Measurements from ENCODE around the gene LRIG1.
"Not testable (repeated sequence)": the region's sequence is repeated elsewhere in the genome, so short reads cannot be mapped to it uniquely, and the experiment has no call there.

LRIG1 gene

GRCh38 chr3:66441129-66441528, 59.7 kb downstream of the LRIG1 start:
- peak; percentile 61 for DNase-seq

DNA sequence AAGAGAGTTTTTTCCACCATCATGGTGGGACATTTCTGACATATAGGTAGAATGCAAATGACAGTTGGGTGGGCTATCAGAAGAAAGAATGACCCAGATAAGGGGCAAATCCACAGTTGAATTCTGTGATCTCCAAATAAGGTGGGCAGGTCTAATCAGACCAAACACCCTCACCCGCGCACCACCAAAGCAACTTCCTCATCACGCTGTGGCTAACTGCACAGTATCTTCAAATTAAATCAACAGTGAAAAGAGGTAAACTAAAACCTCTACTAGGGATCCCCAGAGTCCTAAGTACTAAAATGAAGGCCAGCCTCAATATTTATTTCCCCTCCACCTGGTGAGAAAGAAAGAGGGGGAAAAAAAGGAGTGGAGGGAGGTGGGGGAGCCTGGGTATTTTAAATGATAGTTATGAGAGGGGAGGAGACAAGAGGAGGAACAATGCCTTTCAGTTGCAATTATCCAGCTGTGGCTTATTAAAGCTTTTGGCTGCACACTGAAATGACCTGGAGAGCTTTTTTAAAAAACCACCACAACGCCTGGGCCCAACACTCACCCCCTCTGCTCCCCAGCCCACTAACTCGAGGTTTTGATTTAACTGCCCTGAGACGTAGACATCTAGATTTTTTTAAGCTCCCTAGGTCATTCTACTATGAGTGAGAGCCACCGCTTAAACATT, 61.0 kb downstream of the LRIG1 start:
- DNase-seq = no peak

- no peak for DNase-seq
Observed at GRCh38 chr3:66438046-66438445, 62.8 kb downstream of the LRIG1 start.

DNA sequence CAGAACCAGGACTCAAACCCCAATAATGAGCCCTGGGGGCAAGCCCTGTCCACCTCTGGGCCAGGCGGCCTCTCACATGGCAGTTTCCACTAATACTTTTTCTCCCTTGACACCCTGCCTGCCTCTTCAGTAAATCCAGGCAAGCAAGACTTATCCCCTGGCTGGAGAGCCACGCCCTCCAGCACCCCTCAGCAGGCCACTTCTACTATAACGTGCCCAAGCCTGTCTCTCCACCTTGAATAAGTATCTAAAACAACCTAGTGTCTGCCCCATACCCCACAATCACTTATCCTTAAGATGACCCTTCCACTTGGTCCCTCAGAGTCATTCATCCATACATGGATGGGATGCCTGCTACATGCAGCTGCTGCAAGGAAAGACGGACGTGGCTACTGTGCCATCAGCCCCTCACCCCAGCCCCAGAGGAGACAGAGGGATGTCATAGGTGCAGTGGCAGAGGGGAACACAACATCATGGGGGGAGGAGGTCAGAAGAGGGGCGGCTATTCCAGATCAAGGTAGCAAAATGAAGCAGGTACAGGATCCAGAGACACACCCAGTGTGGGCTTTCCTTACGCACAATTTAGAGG, 63.4 kb downstream of the LRIG1 start:
- no peak for DNase-seq

DNA sequence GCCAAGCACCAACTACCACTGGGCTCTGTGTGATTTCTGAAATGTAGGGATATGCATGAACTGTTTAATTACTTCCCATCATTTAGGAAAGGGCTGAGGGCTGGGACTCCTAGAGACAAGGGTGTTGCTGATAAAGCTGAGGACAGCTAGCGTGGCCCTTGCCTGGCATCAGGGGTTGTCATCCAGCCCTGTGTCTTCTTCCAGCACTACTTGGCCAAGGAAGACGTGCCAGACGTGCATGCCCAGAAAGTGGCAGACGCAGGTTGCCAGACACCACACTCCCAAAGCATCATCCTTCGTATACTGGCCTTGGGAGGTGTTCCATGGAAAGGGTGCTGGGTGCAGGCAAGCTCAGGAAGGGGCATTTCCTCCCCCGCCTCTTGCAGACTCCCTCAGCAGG, 64.8 kb downstream of the LRIG1 start:
- DNase-seq = no peak

DNA sequence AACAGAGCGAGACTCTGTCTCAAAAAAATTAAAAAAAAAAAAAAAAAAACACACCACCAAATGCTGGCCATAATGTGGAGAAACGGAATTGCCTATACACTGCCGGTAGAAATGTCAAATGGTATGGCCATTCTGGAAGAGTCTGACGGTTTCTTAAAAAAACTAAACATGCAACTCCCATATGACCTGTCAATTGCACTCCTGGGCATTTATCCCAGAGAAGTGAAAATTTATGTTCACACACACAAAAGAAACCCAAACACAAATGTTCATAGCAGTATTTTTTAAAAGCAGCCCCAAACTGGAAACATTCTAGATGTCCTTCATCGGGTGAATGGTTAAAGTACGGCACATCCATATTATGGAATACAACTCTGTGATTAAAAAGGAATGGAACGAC, 66.1 kb downstream of the LRIG1 start:
- no peak for DNase-seq

- no peak for DNase-seq
Observed at GRCh38 chr3:66433522-66433782, 67.4 kb downstream of the LRIG1 start.

GRCh38 chr3:66432767-66433521, 67.9 kb downstream of the LRIG1 start:
- no peak for DNase-seq

- DNase-seq = no peak
Observed at GRCh38 chr3:66432041-66432766, 68.6 kb downstream of the LRIG1 start.

- DNase-seq = peak; percentile 71
Observed at GRCh38 chr3:66431494-66431893, 69.3 kb downstream of the LRIG1 start.

GRCh38 chr3:66430876-66431275, 69.9 kb downstream of the LRIG1 start:
- DNase-seq = no peak

GRCh38 chr3:66428733-66429132, 72.1 kb downstream of the LRIG1 start:
- DNase-seq = peak; percentile 99

DNA sequence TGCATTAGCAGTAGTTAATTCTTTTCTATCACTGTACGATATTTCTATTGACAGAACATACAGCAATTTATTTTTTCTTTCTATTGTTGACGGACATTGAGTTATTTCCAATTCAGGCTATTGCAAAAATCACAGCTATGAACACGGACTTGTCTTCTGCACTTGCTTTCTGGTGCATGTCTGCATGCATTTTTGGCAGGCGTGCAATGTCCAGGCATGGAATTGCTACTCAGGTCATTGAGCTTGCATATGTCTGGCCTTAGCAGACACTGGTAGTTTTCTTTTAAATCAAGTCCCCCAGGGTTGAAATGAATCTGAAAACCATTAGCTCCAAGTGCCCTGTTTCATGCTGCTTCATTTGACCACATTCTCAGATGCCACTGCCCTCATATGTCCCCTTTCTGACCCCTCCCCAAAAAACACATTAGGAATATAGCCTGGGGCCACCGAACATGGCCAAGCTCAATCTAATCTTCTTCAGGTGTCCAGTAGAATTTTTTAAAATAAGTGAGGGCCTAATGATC, 72.8 kb downstream of the LRIG1 start:
- no peak for DNase-seq

DNA sequence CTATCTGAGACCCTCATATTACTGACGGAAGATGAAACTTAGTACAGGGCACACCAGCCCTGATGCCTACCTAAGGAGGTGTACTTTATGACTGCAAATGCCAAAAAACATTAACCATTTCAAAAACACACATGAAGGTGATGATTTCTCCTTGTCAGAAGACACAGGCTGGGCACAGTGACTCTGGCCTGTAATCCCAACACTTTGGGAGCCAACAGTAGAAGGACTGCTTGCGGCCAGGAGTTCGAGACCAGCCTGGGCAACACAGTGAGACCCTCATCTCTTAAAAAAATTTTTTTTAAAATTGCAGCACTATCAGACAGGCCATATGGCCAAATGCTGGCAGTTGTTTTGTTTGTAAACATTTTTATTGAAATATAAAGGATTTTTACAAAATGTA, 73.5 kb downstream of the LRIG1 start:
- DNase-seq = no peak

- no peak for DNase-seq
Observed at GRCh38 chr3:66426135-66426534, 74.7 kb downstream of the LRIG1 start.

- no peak for DNase-seq
Observed at GRCh38 chr3:66425576-66426114, 75.2 kb downstream of the LRIG1 start.

DNA sequence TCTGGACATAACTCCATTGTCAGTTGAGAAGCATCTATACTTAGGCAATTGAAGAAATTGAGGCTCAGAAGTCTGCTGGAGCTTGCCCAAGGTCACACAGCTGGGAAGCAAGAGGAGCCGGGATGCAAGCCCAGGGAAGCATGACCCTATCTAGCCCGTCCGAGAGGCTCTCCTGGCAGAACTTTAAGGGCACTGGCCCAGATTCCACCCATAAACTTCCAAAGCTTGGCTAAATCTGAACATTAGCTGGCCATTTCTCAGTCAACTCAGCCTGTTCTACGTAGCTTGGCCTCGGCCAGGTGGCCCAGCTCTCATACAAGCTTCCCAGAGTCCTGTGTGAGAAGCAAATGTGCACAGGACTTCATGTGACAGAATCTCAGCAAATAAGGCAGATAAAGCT, 75.8 kb downstream of the LRIG1 start:
- DNase-seq = no peak

DNA sequence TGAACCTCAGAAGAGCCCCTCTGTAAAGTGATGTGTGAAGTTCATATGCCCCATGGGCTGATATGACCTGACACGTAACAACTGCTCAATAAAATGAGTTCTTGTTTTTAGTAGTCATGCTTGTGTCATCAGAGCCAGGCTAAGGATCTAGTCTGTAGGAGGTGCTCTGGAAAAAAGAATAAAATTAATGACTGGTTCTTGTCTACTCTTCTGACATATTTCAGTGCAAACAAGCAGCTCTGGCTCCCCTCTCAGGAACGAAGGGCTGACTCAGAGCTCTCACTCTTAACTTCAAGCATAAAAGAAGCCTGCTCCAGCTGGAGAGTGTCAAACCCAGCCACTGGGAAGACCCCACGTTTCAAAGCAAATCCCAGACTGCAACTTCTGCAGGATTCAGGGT, 77.0 kb downstream of the LRIG1 start:
- peak; percentile 77 for DNase-seq

DNA sequence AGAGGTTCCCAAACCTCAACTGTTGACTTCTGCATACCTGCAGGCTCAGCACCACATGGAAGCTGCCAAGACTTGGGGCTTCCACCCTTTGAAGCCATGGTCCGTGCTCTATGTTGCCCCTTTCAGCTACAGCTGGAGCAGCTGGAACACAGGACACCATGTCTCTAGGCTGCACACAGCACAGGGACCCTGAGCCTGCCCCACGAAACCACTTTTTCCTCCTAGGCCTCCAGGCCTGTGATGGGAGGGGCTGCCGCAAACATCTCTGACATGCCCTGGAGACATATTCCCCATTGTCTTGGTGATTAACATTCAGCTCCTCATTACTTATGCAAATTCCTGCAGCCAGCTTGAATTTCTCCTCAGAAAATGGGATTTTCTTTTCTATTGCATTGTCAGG, 78.9 kb downstream of the LRIG1 start:
- not testable (repeated sequence) for DNase-seq

GRCh38 chr3:66421144-66421543, 79.7 kb downstream of the LRIG1 start:
- DNase-seq = not testable (repeated sequence)

GRCh38 chr3:66419036-66419435, 81.8 kb downstream of the LRIG1 start:
- DNase-seq = no peak

DNA sequence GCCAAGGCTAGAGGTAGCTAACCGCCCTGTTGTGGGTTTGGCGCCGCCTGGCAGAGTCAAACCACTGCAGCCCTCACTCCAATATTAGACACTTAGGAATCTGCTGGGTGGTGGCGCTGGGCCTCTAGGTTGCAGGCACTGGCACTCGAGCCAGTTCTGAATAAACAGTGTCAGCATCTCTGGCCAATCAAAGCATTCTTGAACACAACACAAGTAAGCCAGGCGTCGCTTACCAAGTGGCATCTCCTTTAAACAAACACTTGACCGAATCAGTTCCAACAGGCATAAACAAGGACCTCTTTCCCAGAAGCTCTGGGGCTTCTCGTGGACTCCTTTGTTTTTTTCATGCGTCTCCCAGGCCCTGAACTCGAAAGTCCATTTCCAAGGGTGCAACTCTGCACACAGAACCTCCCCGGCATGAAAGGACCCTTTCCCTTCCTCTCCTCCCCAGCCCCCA, 82.3 kb downstream of the LRIG1 start:
- DNase-seq = no peak

Measured in fibroblast of skin of back (primary cell).